LNCAP (cell line): ENCODE data around the gene YPEL3.

Source experiments
- TF ChIP-seq, protein P1 (sequence below): fragments of 450-650 bp; IDR thresholded peaks from 2 replicates; pipeline ENCODE4 v1.5.1; 2017; ENCODE audit warnings: mild to moderate bottlenecking

Gene YPEL3

GRCh38 chr16:30090610-30091331, 5.2 kb downstream of the YPEL3 start:
- TF ChIP-seq, protein P1, sequence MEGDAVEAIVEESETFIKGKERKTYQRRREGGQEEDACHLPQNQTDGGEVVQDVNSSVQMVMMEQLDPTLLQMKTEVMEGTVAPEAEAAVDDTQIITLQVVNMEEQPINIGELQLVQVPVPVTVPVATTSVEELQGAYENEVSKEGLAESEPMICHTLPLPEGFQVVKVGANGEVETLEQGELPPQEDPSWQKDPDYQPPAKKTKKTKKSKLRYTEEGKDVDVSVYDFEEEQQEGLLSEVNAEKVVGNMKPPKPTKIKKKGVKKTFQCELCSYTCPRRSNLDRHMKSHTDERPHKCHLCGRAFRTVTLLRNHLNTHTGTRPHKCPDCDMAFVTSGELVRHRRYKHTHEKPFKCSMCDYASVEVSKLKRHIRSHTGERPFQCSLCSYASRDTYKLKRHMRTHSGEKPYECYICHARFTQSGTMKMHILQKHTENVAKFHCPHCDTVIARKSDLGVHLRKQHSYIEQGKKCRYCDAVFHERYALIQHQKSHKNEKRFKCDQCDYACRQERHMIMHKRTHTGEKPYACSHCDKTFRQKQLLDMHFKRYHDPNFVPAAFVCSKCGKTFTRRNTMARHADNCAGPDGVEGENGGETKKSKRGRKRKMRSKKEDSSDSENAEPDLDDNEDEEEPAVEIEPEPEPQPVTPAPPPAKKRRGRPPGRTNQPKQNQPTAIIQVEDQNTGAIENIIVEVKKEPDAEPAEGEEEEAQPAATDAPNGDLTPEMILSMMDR: no peak

- TF ChIP-seq, protein P1: no peak
Observed at GRCh38 chr16:30088832-30089624, 7.0 kb downstream of the YPEL3 start.

DNA sequence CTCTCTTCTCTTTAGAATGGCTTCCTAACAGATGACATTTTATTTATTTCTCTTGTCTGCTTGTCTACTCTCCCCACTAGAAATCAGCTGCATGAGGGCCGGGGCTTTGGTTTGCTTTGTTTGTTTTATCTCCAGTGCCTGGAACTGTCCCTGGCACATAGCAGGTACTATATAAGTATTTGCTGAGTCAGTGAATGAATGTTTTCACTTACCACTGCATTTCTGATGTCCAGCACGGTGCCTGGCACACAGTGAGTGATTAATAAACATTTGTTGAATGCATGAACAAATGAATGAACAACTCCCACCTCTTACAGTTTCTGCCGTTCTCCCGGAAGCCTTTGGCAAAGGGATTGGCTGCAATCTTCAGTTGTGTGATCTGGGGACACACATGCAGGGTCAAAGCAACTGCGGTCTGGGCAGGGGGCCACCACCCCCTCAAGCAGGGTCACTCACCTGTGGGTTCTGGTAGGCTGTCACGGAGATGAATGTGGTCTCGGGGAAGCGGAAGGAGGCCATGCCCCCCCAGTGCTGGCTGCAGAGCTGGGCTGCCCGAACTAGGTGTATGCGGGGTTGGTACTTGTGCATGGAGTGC, 7.7 kb downstream of the YPEL3 start:
- TF ChIP-seq, protein P1: no peak

- TF ChIP-seq, protein P1: no peak
Observed at GRCh38 chr16:30087181-30087898, 8.7 kb downstream of the YPEL3 start.

- TF ChIP-seq, protein P1: no peak
Observed at GRCh38 chr16:30086291-30087140, 9.5 kb downstream of the YPEL3 start.

- TF ChIP-seq, protein P1: no peak
Observed at GRCh38 chr16:30085820-30086219, 10.2 kb downstream of the YPEL3 start.

- TF ChIP-seq, protein P1: no peak
Observed at GRCh38 chr16:30085247-30085646, 10.8 kb downstream of the YPEL3 start.
